H1 (cell line): ENCODE measurements around the gene METTL9. TPM values are rescaled to one million over a fixed set of nuclear protein-coding genes. Genes with fewer than 3 reads are reported as not detected.

Experiments
- BRCA1 ChIP-seq: IDR thresholded peaks from 2 replicates; pipeline ENCODE4 v1.6.1; 2012; ENCODE audit warnings: low read depth, low read length, improper control_type of control experiment
- CHD7 ChIP-seq: fragments of 300-600 bp; sonication (generic); IDR thresholded peaks from 2 replicates; pipeline ENCODE4 v1.7.1; 2012; ENCODE audit warnings: low read length, moderate library complexity, mild to moderate bottlenecking, inconsistent platforms; ENCODE audit not compliant: insufficient replicate concordance
- JUN ChIP-seq: IDR thresholded peaks from 2 replicates; pipeline ENCODE4 v1.6.1; 2011; ENCODE audit warnings: low read depth, mild to moderate bottlenecking, improper control_type of control experiment, low read length
- RXRA ChIP-seq: IDR thresholded peaks from 2 replicates; pipeline ENCODE4 v1.6.1; 2011; ENCODE audit warnings: low read depth, mild to moderate bottlenecking, low read length, moderate library complexity; ENCODE audit not compliant: insufficient read depth
- SP4 ChIP-seq: IDR thresholded peaks from 2 replicates; pipeline ENCODE4 v1.6.1; 2012; ENCODE audit warnings: low read length, inconsistent platforms
- TCF12 ChIP-seq: IDR thresholded peaks from 2 replicates; pipeline ENCODE4 v1.6.1; 2011; ENCODE audit warnings: low read depth, mild to moderate bottlenecking, low read length
- polyA plus RNA-seq, 7 experiments: library from polyadenylated mRNA; depleted of rRNA in 3 of 7; stranded (reverse) in 5 of 7; unstranded in 2 of 7; fragments of >200 nt in 5 of 7; fragments of 200-250 nt in 2 of 7; gene quantifications; 1 replicate in 5 of 7; 2 replicates in 1 of 7; 4 replicates in 1 of 7; pipeline versions ENCODE4 v1.2.1 to v1.2.3, GENCODE V29; 2011 to 2013; ENCODE audit warnings: missing spikeins in 2 of 7, mixed read lengths in 2 of 7
- total RNA-seq: library from RNA; stranded (reverse); fragmentation: NEBNext Ultra II Directional; extraction: Animal tissue kit (Norgen Biotek cat#: 25700); gene quantifications from 2 replicates; pipeline ENCODE4 v1.2.1, GENCODE V29; 2021

METTL9 gene
- total and polyA plus RNA-seq, 2 of the 8 experiments (the other 6 are each of a cell fraction or from before 2014, with no cell fraction given) = 45.4 to 112 TPM

- TF ChIP-seq CHD7 (no peak), TCF12 (no peak), SP4 (no peak), RXRA (no peak), JUN (no peak), BRCA1 (no peak)
- TF ChIP-seq, all 59 proteins: peak for 0
Observed at GRCh38 chr16:21639493-21639892, 40.1 kb downstream of the METTL9 start (continued).
